H1 (cell line): ENCODE results near the gene SHANK2. TPM values are rescaled to one million over a fixed set of nuclear protein-coding genes. Genes with fewer than 3 reads are reported as not detected.

Experiments used
- CTCF ChIA-PET: fragments of 300-600 bp; sonication (Branson Sonifier 250); formaldehyde crosslinking; loops from one replicate; lab custom pipeline; 2021; ENCODE audit not compliant: partially characterized antibody; lab: Charles Lee
- POLR2A ChIA-PET: fragments of 300-600 bp; sonication (Branson Sonifier 250); formaldehyde crosslinking; loops from one replicate; lab custom pipeline; 2021; ENCODE audit warnings: inconsistent platforms; ENCODE audit not compliant: partially characterized antibody; lab: Charles Lee
- DNase-seq, 2 experiments: peaks; one replicate each; pipeline versions ENCODE4 v3.0.0 to v3.0.0-alpha.2; 2010 to 2022; ENCODE audit warnings: low spot score in 2 of 2, low read depth in 1 of 2, mixed read lengths in 1 of 2
- FAIRE-seq: peaks from 2 replicates; lab custom pipeline; 2011; peaks lifted over from hg19 to GRCh38; lab: Jason Lieb, UNC
- H2AFZ ChIP-seq: 2 replicates; pipeline ENCODE4 v1.8.1; 2012; ENCODE audit warnings: low read length, inconsistent platforms
- H2AK5ac ChIP-seq: 2 replicates; pipeline ENCODE4 v1.6.1; 2013; ENCODE audit warnings: low read depth, low read length
- H2BK120ac ChIP-seq: replicated peaks from 2 replicates; pipeline ENCODE3; 2013; ENCODE audit warnings: low read depth, low read length, inconsistent platforms
- H2BK12ac ChIP-seq: 2 replicates; pipeline ENCODE4 v1.6.1; 2013; ENCODE audit warnings: low read depth, low read length
- H2BK15ac ChIP-seq: 2 replicates; pipeline ENCODE4 v1.6.1; 2013; ENCODE audit warnings: low read length
- H2BK20ac ChIP-seq: 2 replicates; pipeline ENCODE4 v1.6.1; 2013; ENCODE audit warnings: low read length
- H2BK5ac ChIP-seq: 2 replicates; pipeline ENCODE4 v1.6.1; 2013; ENCODE audit warnings: low read depth, low read length
- H3K14ac ChIP-seq: 2 replicates; pipeline ENCODE4 v1.6.1; 2013; ENCODE audit warnings: inconsistent platforms; ENCODE audit not compliant: insufficient read length
- H3K18ac ChIP-seq: 2 replicates; pipeline ENCODE4 v1.6.1; 2013; ENCODE audit warnings: low read length; ENCODE audit errors: extremely low read depth
- H3K23ac ChIP-seq: 2 replicates; pipeline ENCODE4 v1.6.1; 2013; ENCODE audit warnings: inconsistent platforms; ENCODE audit not compliant: insufficient read length
- H3K23me2 ChIP-seq: 2 replicates; pipeline ENCODE4 v1.6.1; 2013; ENCODE audit warnings: low read depth, low read length
- H3K27ac ChIP-seq: 2 replicates; pipeline ENCODE4 v1.6.1; 2011; ENCODE audit warnings: low read depth, low read length, inconsistent platforms
- H3K27me3 ChIP-seq, 4 experiments: replicated peaks in 1 of 4; 1 replicate in 1 of 4; 2 replicates in 3 of 4; pipeline versions ENCODE4 v1.6.1 to v1.8.1; 2011 to 2013; ENCODE audit warnings: low read length in 3 of 4, mild to moderate bottlenecking in 3 of 4, inconsistent platforms in 2 of 4, mixed read lengths in 2 of 4, moderate library complexity in 1 of 4; ENCODE audit not compliant: control insufficient read depth in 3 of 4, insufficient read depth in 3 of 4; ENCODE audit errors: extremely low read depth in 1 of 4
- H3K36me3 ChIP-seq, 4 experiments: 2 replicates each; pipeline versions ENCODE4 v1.6.1 to v1.8.1; 2011 to 2013; ENCODE audit warnings: mild to moderate bottlenecking in 4 of 4, low read length in 3 of 4, moderate library complexity in 2 of 4, control low read depth in 1 of 4, inconsistent platforms in 1 of 4; ENCODE audit not compliant: insufficient read depth in 4 of 4, control insufficient read depth in 2 of 4
- H3K4ac ChIP-seq: replicated peaks from 2 replicates; pipeline ENCODE3; 2013; ENCODE audit warnings: low read length, low read depth, mixed read lengths, inconsistent platforms; ENCODE audit not compliant: insufficient read length
- H3K4me1 ChIP-seq, 4 experiments: replicated peaks in 1 of 4; 1 replicate in 1 of 4; 2 replicates in 3 of 4; pipeline versions ENCODE4 v1.6.1 to v1.8.1; 2011 to 2013; ENCODE audit warnings: low read length in 3 of 4, inconsistent platforms in 2 of 4, mixed read lengths in 1 of 4; ENCODE audit not compliant: insufficient read depth in 4 of 4, control insufficient read depth in 3 of 4
- H3K4me2 ChIP-seq, 2 experiments: 2 replicates each; pipeline versions ENCODE4 v1.6.1 to v1.8.1; 2011 to 2013; ENCODE audit warnings: low read depth in 2 of 2, low read length in 2 of 2, control low read depth in 1 of 2, inconsistent platforms in 1 of 2, mild to moderate bottlenecking in 1 of 2; ENCODE audit not compliant: insufficient read depth in 1 of 2
- H3K4me3 ChIP-seq, 4 experiments: fragments of 200-600, 300-600 bp in 1 of 4; sonication (generic), shearing (Covaris generic), sonication (Bioruptor Twin) in 1 of 4; 2 replicates each; pipeline versions ENCODE4 v1.5.1 to v1.8.1; 2011 to 2016; ENCODE audit warnings: low read length in 4 of 4, low read depth in 3 of 4, control low read depth in 2 of 4, inconsistent platforms in 2 of 4, mild to moderate bottlenecking in 2 of 4, mixed read lengths in 1 of 4, moderate library complexity in 1 of 4; ENCODE audit not compliant: insufficient read depth in 2 of 4; ENCODE audit errors: extremely low read depth in 1 of 4
- H3K56ac ChIP-seq: replicated peaks from 2 replicates; pipeline ENCODE3; 2013; ENCODE audit warnings: low read depth, mild to moderate bottlenecking, mixed read lengths, low read length, inconsistent platforms; ENCODE audit not compliant: insufficient read length
- H3K79me1 ChIP-seq: 2 replicates; pipeline ENCODE4 v1.6.1; 2013; ENCODE audit warnings: low read depth, low read length, control low read depth
- H3K79me2 ChIP-seq, 2 experiments: 2 replicates each; pipeline versions ENCODE4 v1.6.1 to v1.8.1; 2012 to 2013; ENCODE audit warnings: low read length in 2 of 2, mild to moderate bottlenecking in 2 of 2, inconsistent platforms in 1 of 2; ENCODE audit not compliant: insufficient read depth in 2 of 2, control insufficient read depth in 1 of 2
- H3K9ac ChIP-seq, 4 experiments: replicated peaks in 1 of 4; 1 replicate in 1 of 4; 2 replicates in 3 of 4; pipeline versions ENCODE4 v1.6.1 to v1.8.1; 2011 to 2013; ENCODE audit warnings: low read depth in 3 of 4, low read length in 3 of 4, control low read depth in 2 of 4, mild to moderate bottlenecking in 2 of 4, moderate library complexity in 2 of 4, inconsistent platforms in 1 of 4; ENCODE audit errors: extremely low read depth in 1 of 4
- H3K9me3 ChIP-seq, 2 experiments: 2 replicates each; pipeline versions ENCODE4 v1.6.1 to v1.8.1; 2012 to 2013; ENCODE audit warnings: mild to moderate bottlenecking in 2 of 2, moderate library complexity in 2 of 2, control low read depth in 1 of 2, inconsistent platforms in 1 of 2, low read depth in 1 of 2, low read length in 1 of 2, mixed read lengths in 1 of 2; ENCODE audit not compliant: insufficient read depth in 2 of 2
- H4K20me1 ChIP-seq, 2 experiments: replicated peaks in 1 of 2; 2 replicates each; pipeline versions ENCODE3 to v1.8.1; 2011 to 2013; ENCODE audit warnings: inconsistent platforms in 2 of 2, low read length in 2 of 2, mild to moderate bottlenecking in 1 of 2; ENCODE audit not compliant: insufficient read depth in 2 of 2, control insufficient read depth in 1 of 2
- H4K5ac ChIP-seq: 2 replicates; pipeline ENCODE4 v1.6.1; 2013; ENCODE audit warnings: low read length, low read depth, mixed read lengths, inconsistent platforms; ENCODE audit not compliant: insufficient read length
- H4K8ac ChIP-seq: 2 replicates; pipeline ENCODE4 v1.8.0; 2013; ENCODE audit warnings: mild to moderate bottlenecking, moderate library complexity, low read length, inconsistent platforms; ENCODE audit not compliant: insufficient read depth; ENCODE audit errors: extremely low read depth
- H4K91ac ChIP-seq: replicated peaks from 2 replicates; pipeline ENCODE3; 2013; ENCODE audit warnings: low read length, mixed read lengths, inconsistent platforms; ENCODE audit not compliant: insufficient read length
- BCL11A ChIP-seq, 2 experiments: IDR thresholded peaks; one replicate each; pipeline ENCODE4 v1.6.1; 2011; ENCODE audit warnings: low read depth in 2 of 2, low read length in 2 of 2, mild to moderate bottlenecking in 2 of 2
- EZH2 ChIP-seq: fragments of 200-600 bp; sonication (generic); IDR thresholded peaks from 2 replicates; pipeline ENCODE4 v1.7.1; 2012; ENCODE audit warnings: low read depth, mild to moderate bottlenecking, moderate library complexity, low read length, inconsistent platforms; ENCODE audit not compliant: severe bottlenecking
- FOSL1 ChIP-seq: IDR thresholded peaks from 2 replicates; pipeline ENCODE4 v1.6.1; 2011; ENCODE audit warnings: mild to moderate bottlenecking, low read depth, low read length, moderate library complexity; ENCODE audit not compliant: insufficient read depth
- GABPA ChIP-seq: IDR thresholded peaks from 2 replicates; pipeline ENCODE4 v1.6.1; 2011; ENCODE audit warnings: mild to moderate bottlenecking, low read length, moderate library complexity, borderline replicate concordance; ENCODE audit not compliant: insufficient read depth
- KDM1A ChIP-seq: fragments of 200-600, 300-600 bp; sonication (generic); IDR thresholded peaks from 2 replicates; pipeline ENCODE4 v1.7.1; 2016; ENCODE audit warnings: mild to moderate bottlenecking, low read length, borderline replicate concordance
- KDM4A ChIP-seq: IDR thresholded peaks from one replicate; pipeline ENCODE4 v1.7.1; 2012; ENCODE audit warnings: low read depth, mild to moderate bottlenecking, moderate library complexity, low read length, inconsistent platforms; ENCODE audit not compliant: severe bottlenecking
- NANOG ChIP-seq: IDR thresholded peaks from 2 replicates; pipeline ENCODE4 v1.6.1; 2011; ENCODE audit warnings: low read length, low read depth, mild to moderate bottlenecking, inconsistent platforms; ENCODE audit not compliant: insufficient read depth, poor library complexity, severe bottlenecking
- RAD21 ChIP-seq, 2 experiments: IDR thresholded peaks in 1 of 2; conservative IDR thresholded peaks in 1 of 2; 2 replicates each; pipeline ENCODE4 v1.6.1; 2011; ENCODE audit warnings: low read depth in 2 of 2, low read length in 2 of 2, improper control_type of control experiment in 1 of 2, inconsistent platforms in 1 of 2, mild to moderate bottlenecking in 1 of 2, moderate library complexity in 1 of 2
- RFX5 ChIP-seq: IDR thresholded peaks from 2 replicates; pipeline ENCODE4 v1.6.1; 2011; ENCODE audit warnings: low read depth, low read length, improper control_type of control experiment, borderline replicate concordance
- RNF2 ChIP-seq: fragments of 200-900, 300-1000 bp; sonication (generic); IDR thresholded peaks from 2 replicates; pipeline ENCODE4 v1.7.1; 2016; ENCODE audit warnings: borderline replicate concordance, low read depth, mild to moderate bottlenecking, antibody characterized with exemption, low read length; ENCODE audit not compliant: poor library complexity, severe bottlenecking; ENCODE audit errors: missing control alignments
- SP2 ChIP-seq: IDR thresholded peaks from 2 replicates; pipeline ENCODE4 v1.6.1; 2012; ENCODE audit warnings: mild to moderate bottlenecking, low read length, inconsistent platforms
- TBP ChIP-seq: IDR thresholded peaks from 2 replicates; pipeline ENCODE4 v1.6.1; 2011; ENCODE audit warnings: low read depth, low read length, improper control_type of control experiment
- WGBS, 2 experiments: shearing (Covaris generic) in 1 of 2; methylation state at CpG; one replicate each; pipeline versions ENCODE4 v1.1.6 to v1.1.7; 2013 to 2015; ENCODE audit warnings: low lambda C conversion rate in 2 of 2, mixed read lengths in 2 of 2, inconsistent platforms in 1 of 2, low coverage in 1 of 2, missing lambda C conversion rate in 1 of 2; ENCODE audit not compliant: insufficient replicate concordance in 2 of 2, insufficient coverage in 1 of 2, insufficient read length in 1 of 2; ENCODE audit errors: extremely low coverage in 1 of 2, missing lambda C conversion rate in 1 of 2; 5-methylcytosine and 5-hydroxymethylcytosine counted together
- polyA plus RNA-seq, 7 experiments: library from polyadenylated mRNA; depleted of rRNA in 3 of 7; stranded (reverse) in 5 of 7; unstranded in 2 of 7; fragments of >200 nt in 5 of 7; fragments of 200-250 nt in 2 of 7; gene quantifications; 1 replicate in 5 of 7; 2 replicates in 1 of 7; 4 replicates in 1 of 7; pipeline versions ENCODE4 v1.2.1 to v1.2.3, GENCODE V29; 2011 to 2013; ENCODE audit warnings: missing spikeins in 2 of 7, mixed read lengths in 2 of 7
- total RNA-seq: library from RNA; stranded (reverse); fragmentation: NEBNext Ultra II Directional; extraction: Animal tissue kit (Norgen Biotek cat#: 25700); gene quantifications from 2 replicates; pipeline ENCODE4 v1.2.1, GENCODE V29; 2021

The SHANK2 gene
- total and polyA plus RNA-seq, 2 of the 8 experiments (the other 6 are each of a cell fraction or from before 2014, with no cell fraction given): 10.1 to 54.2 TPM

- H2BK120ac ChIP-seq: no peak overlapping the region
- ChIA-PET POLR2A (interaction anchor here (0.9 kb wide), 1 partner anchor 184 kb away, joined by 3 read pairs; no protein-coding TSS in a partner anchor), CTCF (interaction anchor here (1.5 kb wide), 1 partner anchor 63 kb away, joined by 5 read pairs; no protein-coding TSS in a partner anchor)
- no peak for DNase-seq
- no peaks in the 10 kb centered on the region for H3K79me2 ChIP-seq
- no peaks in the 10 kb centered on the region; a peak in 1 of 7 replicates for H3K4me1 ChIP-seq
- FAIRE-seq: no peak
- no peak overlapping the region for H3K9ac ChIP-seq
- WGBS, 2 experiments: 90% methylated on average over 3 of the region's 3 CpGs; no CpG with 5 or more reads in 1 of the 2 experiments
- no peak overlapping the region for H2AK5ac ChIP-seq
- no peak overlapping the region for H3K4ac ChIP-seq
- H3K79me1 ChIP-seq: no peaks in the 10 kb centered on the region
- H3K23me2 ChIP-seq: no peaks in the 10 kb centered on the region
- no peaks in the 10 kb centered on the region for H4K20me1 ChIP-seq
- H2BK20ac ChIP-seq: no peak overlapping the region
- H2AFZ ChIP-seq: no peak overlapping the region
- H3K27me3 ChIP-seq: no peaks in the 10 kb centered on the region; a peak in 1 of 7 replicates
- H4K91ac ChIP-seq: no peak overlapping the region
- no peak overlapping the region for H3K27ac ChIP-seq
- H3K4me2 ChIP-seq: no peak overlapping the region
- no peak overlapping the region for H3K18ac ChIP-seq
- H4K8ac ChIP-seq: no peak overlapping the region
- H3K23ac ChIP-seq: no peak overlapping the region
- H3K56ac ChIP-seq: no peak overlapping the region
- no peaks in the 10 kb centered on the region for H3K36me3 ChIP-seq
- no peak overlapping the region for H2BK12ac ChIP-seq
- no peak overlapping the region for H2BK5ac ChIP-seq
- H3K14ac ChIP-seq: no peak overlapping the region
- H3K9me3 ChIP-seq: no peaks in the 10 kb centered on the region
- H4K5ac ChIP-seq: no peak overlapping the region
- no peak overlapping the region for H3K4me3 ChIP-seq
- H2BK15ac ChIP-seq: no peak overlapping the region
- TF ChIP-seq RAD21 (IDR thresholded peaks at IDR 0.05 in 1 of 2, conservative IDR thresholded peaks at IDR 0.05 in 1 of 2; ENCODE audit: low read depth in 2 of 2, low read length in 2 of 2) (no peak), SP2 (no peak), FOSL1 (no peak), EZH2 (no peak), KDM1A (no peak), RNF2 (no peak), BCL11A (IDR thresholded peaks at IDR 0.05; ENCODE audit: low read depth in 2 of 2, low read length in 2 of 2) (no peak), NANOG (no peak), TBP (no peak), RFX5 (no peak), KDM4A (no peak), GABPA (no peak)
Observed at GRCh38 chr11:71281204-71281603, 28.8 kb upstream of the SHANK2 start.
